Forelimb muscle (tissue), 1 donor: ENCODE results near the gene DUSP28. TPM values are rescaled to one million over a fixed set of nuclear protein-coding genes. Genes with fewer than 3 reads are reported as not detected.
"Not testable (repeated sequence)": the region's sequence is repeated elsewhere in the genome, so short reads cannot be mapped to it uniquely, and the experiment has no call there.

Experiments
- DNase-seq: peaks from one replicate; pipeline ENCODE4 v3.0.0-alpha.2; 2013; ENCODE audit warnings: low read depth
- polyA plus RNA-seq: library from polyadenylated mRNA; unstranded; fragments of 120-200 nt; gene quantifications from one replicate; pipeline ENCODE4 v1.2.1, GENCODE V29; 2013; ENCODE audit not compliant: insufficient read length

DUSP28 gene
- polyA plus RNA-seq, 1 donor, result 10.9 TPM

DNA sequence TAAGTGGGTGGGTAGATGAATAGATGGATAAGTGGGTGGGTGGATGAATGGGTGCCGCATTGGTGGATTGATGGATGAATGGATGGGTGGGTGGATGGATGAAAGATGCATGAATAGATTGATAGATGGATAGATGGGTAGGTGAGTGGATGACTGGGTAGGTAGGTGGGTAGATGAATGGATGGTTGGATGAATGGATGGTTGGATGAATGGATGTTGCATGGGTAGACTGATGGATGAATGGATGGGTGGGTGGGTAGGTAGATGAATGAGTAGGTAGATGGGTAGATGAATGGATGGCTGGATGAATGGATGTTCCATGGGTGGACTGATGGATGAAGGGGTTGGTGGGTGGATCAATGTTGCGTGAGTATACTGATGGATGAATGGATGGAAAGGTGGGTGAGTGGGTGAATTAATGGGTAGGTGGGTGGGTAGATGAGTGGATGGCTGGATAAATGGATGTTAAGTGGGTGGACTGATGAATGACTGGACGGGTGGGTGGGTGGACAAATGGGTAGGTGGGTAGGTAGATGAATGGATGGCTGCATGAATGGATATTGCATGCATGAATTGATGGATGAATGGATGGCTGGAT, 32.9 kb upstream of the DUSP28 start:
- no peak for DNase-seq

DNA sequence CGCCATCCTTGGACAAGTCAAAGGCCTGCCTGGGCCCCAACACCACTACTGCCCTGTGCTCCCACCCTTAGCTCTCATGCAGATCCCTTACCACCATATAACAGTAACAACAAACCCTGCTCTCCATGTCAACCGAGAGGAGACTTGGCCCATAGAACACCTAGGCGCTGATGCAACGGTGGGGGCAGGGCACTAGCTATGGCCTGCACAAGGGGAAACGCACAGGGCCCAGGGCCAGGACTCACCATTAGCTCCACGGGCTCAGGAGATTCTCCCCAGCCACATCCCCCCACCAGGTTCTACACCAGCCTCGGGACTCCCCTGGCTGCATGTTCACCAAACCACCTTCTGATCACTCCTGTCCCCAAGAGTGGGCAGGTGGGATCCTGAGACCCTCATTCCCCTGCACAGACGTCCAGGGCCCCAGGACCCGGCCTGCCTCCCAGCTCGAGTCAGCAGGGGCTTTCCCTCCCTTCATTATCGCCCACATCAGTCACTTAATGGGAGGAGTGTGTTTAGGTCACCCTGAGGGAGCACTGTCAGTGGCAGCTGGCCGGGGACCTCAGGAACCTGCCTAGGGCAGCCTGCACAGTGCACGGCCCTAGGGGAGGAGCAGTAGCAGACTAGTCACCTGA, 31.6 kb upstream of the DUSP28 start:
- no peak for DNase-seq

DNA sequence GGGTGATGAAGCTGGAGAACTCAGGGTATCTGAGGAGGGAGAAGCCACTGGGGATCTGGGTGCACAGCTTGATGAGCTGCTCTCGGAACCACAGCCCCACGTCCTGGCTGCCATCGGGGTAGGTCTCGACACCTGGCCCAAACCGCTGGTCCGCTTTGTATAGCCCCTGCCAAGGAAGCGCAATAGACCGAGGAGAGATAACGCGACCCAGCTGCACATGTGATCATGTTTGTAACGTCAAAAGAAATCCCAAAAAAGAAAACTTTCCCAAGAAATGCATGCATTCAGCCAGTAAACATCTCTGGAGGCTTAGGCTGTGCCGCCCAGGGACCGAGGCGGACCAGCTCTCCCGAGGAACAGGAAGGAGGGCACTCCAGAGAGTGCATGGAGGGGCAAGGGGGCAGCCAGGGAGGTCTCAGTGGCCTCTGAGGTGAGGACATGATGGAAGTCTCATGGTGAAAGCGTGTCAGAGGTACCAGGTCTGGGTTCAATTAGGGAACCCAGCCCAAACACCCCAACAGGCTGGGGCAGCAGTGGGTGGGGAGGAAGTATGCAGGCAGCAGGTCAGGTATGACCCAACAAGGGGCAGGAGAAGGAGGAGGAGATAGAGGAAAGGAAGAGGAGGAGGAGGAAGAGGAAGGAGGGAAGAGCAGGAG, 30.7 kb upstream of the DUSP28 start:
- no peak for DNase-seq

DNA sequence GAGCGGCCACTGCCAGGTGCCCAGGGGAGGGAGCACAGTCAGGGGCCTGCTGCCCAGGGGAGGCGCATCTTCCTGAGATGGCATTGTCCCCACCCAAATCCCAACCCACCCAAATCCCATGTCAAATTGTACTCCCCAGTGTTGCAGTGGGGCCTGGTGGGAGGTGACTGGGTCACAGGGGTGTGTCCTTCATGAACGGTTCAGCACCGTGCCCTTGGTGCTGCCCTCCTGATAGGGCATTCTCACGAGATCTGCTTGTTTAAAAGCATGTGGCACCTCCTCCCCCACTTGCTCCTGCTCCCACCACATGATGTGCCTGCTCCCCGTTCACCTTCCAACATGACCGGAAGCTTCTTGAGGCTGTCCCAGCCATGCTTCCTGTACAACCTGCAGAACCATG, 30.0 kb upstream of the DUSP28 start:
- DNase-seq, result no peak

DNA sequence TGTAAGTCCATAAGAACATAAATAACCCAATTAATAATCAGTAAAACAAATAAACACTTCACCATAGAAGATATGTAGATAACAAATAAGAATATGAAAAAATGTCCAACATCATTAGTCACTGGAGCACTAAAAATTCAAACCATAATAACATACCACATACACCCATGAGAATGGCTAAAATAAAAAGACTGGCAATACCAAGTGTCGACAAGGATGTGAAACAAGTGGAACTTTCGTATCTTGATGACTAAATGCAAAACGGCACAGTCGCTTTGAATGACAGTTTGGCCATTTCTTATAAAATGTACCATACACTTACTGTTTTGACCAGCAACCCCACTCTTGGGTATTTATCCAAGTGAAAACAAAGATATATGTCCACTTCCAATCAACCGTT, 29.1 kb upstream of the DUSP28 start:
- DNase-seq, result no peak

DNA sequence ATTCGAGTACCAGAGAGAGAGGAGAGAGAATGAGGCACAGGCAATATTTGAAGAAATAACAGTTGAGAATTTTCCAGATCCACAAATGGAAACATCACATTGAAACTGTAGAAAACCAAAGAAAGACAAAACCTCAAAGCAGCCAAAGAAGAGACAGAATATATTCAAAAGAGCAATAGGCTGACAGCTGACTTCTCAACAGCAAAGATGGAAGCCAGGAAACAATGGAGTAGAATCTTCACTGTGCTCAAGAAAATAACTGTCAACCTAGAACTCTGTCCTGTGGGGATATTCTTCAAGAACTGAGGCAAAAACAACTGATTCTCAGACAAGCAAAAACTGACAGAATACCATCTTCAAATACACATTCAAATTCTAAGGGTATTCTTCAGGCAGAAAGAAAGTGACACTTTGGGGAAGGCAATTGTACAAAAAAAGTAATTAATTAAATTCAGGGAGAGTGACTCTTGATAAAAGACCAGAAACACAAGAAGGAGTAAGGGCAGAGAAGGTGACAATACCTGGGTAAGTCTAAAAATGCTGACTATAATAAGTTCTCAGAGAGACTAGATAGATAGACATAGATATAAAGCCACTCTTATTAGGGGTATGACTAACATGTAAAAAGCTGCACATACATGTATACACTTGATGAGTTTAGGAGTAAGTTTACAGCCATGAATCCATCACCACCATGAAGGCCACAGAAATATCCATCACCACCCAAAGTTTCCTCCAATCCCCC, 28.0 kb upstream of the DUSP28 start:
- DNase-seq, result no peak

DNA sequence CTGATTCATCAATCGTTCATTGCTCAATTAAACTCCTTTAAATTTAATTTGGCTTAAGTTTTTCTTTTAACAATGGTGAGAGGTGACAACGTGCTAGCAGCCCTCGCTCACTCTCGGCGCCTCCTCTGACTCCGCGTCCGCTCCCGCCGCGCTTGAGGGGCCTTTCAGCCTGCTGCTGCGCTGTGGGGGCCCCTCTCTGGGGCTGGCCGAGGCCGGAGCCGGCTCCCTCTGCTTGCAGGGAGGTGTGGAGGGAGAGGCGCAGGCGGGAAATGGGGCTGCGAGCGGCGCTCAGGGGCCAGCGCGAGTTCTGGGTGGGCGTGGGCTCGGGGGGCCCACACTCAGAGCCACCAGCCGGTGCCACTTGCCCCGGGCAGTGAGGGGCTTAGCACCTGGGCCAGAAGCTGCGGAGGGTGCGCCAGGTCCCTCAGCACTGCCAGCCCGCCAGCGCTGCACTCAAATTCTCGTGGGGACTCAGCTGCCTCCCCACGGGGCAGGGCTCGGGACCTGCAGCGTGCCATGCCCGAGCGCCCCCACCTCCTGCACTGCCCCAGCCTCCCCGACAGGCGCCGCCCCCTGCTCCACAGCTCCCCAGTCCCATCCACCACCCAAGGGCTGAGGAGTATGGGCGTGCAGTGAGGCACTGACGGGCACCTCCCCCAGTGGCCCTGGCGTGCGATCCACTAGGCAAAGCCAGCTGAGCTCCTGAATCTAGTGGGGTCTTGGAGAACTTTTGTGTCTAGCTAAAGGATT, 22.0 kb upstream of the DUSP28 start:
- DNase-seq, result no peak

DNA sequence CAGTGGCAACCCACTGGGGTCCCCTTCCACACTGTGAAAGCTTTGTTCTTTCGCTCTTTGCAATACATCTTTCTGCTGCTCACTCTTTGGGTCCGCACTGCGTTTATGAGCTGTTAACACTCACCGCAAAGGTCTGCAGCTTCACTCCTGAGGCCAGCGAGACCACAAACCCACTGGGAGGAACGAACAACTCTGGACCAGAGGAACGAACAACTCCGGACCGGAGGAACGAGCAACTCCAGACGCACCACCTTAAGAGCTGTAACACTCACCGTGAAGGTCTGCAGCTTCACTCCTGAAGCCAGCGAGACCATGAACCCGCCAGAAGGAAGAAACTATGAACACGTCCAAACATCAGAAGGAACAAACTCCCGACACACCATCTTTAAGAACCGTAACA, 21.1 kb upstream of the DUSP28 start:
- not testable (repeated sequence) for DNase-seq

DNA sequence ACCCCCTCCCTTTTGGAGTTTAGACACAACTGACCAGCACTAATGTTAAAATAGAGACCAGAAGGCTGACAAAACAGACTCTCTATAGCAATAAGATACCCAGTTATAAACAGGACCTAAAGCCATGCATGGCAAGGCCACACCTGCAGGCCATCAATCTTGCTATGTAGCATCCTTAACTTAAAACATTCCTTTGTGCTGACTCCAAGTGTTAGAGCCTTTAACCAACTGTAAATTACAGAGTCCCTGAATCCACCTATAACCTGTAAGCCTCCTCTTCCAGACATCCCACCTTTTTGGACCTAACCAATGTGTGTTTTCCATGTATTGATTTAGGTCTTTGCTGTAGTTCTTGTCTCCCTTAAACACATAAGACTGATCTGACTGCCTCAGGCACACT, 20.3 kb upstream of the DUSP28 start:
- no peak for DNase-seq

DNA sequence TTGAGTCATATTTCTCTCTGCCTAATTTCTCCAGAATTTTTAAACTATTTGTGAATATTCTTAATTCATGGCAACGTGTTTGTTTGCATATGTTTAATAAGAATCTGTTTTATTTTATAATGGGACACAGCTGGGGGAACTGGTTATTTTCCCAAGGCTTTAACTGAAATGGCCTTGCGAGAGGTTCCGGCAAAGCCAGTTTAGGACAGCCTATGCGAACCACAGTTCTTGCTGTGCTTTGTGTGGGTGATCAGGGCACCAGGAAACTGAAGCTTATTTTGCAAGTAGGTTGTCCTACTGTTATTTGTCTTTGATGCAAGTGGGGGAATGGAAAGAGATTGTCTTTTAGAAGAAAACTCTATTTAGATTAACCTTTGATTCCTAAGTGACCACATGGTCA, 8.9 kb upstream of the DUSP28 start:
- DNase-seq, result no peak

DNA sequence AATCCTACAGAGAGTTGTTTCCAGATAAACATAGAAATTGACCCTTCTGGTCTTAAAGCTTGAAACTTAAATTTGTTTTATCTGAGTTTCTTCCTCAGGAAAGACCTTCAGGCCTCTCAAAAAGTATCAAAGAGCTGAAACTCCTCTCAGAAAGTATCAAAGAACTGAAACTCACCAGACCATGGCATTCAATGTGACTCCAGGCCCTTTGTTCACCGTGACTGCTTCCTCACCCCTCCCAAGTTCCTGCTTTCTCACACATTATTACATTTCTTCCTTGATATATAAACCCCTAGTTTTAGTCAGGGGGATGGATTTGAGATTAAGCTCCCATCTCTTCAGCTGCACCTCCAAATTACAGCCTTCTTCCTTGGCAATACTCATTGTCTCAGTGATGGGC, 8.3 kb upstream of the DUSP28 start:
- DNase-seq, result no peak

DNA sequence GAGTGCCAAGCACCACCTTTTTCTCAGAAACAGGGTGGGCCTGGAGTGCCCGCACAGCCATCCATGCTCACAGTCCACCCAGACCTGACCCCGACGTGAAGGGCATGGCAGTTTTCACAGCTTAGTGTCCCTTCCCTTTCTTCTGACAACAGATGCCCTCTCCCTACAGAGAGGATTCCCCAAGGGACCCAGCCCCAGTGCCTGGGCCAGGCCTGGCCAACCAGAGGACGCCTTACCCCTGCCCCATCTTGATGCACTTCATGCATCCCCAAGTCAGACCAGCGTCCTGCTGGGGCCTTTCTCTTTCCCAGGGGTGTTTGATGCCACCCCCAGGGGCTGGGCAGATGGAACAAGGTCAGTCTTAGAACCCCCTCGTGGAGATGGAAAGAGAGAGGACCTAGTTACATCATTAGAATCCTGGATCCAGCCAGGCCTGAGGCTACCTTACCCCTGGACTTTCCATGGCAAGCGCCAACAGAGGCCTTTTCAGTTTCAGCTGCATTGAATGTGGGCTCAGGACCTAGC, 6.1 kb upstream of the DUSP28 start:
- DNase-seq, result no peak

DNA sequence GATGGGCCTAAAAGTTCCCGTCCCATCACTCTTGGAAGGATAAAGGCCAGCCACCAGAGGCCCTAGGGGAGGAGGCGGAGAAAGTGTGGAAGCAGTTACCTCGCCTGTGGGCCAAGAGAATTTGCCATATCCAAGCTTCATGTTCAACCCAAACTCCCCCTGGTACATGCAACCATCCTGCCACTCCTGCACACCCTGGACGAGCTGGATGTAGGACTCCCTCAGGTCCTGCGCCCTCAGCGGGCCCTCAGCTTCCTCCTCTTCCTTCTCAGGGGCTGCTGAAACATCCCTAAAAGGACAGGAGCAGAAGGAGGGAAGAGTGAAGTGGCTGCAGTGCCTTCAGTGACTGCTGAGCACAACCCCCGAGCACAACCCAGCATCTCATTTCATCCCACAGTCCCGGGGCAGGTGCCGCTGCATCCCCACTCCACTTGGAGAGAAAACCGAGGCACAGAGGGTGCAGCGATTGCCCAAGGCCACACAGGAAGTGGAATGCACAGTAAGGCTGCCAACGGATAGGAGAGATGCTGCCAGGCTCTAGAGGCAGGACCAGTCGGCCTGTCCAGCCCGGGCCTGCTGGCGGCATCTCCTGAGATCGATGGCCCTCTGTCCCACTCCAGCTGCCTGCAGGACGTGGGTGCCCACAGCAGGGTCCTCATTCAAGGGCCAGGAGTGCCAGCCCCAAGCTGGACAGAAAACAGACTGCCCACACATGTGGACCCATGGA, 5.2 kb upstream of the DUSP28 start:
- no peak for DNase-seq

DNA sequence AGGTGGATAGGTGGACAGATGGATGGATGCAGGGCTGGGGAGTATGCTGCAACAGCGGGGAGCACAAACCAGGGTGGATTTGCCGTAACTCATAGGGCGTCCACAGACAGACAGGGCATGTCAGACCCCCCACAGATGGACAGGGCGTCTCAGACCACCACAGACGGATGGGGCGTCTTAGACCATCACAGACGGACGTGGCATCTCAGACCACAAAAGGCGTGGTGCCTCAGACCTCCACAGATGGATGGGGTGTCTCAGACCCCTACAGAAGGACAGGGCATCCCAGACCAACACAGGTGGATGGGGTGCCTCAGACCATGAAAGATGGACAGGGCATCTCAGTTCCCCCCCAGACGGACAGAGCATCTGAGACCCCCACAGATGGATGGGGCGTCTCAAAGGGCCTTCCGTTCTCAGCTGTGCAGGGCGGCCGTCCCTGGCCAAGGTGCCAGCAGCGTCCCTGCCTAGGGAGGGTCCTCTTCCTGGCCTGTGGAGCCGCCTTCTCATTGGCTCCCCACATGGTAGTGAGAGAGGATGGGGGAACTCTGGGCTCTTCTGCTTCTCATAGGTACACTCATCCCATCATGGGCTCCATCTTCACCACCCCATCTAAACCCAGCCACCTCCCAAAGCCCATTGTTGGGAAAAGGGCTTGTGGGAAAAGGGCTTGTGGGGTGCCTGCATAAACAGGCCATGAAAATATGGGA, 4.5 kb upstream of the DUSP28 start:
- no peak for DNase-seq

DNA sequence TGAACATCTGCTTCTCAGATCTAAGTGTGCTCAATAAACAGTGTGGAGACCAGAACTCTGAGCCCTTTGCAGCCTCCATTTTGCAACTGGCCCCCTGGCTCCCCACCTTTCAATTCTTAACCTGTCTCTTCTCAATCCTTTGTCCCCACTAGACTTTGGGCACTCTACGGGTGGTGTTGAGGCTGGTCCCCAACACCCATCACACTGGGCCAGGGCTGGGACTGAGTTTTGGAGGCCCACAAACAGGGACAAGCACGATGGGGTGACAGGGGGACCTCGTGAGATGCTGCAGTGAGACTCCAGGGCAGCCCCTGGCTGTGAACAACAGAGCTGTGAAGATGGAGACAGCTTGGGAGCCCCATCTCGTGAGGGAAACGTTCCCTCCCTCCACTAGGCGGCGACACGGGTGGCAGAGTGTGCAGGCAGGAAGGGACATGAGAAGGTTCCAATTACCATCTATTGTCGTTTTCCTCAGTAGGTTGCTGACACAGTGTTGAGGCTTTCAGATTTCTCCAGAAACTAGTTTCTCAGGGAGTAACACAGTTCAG, 3.5 kb upstream of the DUSP28 start:
- no peak for DNase-seq

DNA sequence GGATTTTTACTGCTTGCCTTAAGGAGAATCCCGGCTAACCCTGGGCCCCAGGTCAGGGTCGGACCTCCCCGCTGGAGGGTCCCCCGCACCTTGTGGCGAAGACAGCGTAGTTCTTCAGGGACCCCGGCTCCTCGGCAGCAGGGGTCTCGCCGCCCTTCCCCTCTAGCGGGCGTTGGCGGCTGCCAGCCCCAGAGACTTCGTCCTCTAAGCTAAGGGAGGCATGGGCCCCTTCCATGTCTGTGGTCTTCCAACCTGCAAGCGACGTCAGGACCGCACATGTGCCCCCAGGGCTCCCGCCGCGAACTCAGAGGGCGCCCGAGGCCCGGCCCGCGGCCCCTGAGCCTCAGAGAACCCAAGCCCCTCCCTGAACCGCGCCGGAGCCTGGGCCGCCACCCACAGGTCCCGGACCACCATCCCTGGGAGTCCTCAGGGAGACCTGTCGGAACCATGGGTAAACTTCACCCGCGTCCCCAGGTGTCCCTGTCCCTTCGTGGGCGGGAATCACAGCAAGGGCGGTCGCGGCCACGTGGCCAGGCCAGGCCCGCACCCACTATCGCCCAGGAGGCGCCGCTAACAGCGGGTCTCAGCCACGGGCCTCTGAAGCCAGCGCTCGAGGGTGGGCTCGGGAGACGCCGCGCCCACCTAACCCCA, 2.9 kb upstream of the DUSP28 start:
- DNase-seq, result no peak

DNA sequence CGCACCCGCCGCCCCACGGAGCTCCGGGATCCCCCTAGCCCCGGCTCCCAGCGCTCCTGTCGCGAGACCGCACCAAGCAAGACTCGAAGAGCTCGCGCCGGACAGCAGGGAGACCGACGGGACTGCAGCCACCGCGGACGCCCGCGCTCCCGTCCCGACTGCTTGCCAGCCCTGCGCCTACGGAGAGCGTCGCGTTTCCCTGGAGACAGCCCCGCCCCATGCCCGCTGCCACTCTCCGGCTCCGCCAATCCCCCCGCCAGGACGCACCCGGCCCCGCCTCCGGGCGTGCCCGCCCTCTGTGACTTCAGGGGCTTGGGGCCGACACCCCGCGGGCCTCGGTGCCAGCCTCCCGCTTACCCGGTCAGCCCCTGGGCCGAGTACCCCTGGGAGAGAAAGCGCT, 2.3 kb upstream of the DUSP28 start, which contains the start of gene ANKMY1:
Gene ANKMY1 (minus strand): TSS at position 181 of the 400 bp plus-strand sequence. CDS start 653 bp downstream, outside the sequence.
- DNase-seq, result no peak

DNA sequence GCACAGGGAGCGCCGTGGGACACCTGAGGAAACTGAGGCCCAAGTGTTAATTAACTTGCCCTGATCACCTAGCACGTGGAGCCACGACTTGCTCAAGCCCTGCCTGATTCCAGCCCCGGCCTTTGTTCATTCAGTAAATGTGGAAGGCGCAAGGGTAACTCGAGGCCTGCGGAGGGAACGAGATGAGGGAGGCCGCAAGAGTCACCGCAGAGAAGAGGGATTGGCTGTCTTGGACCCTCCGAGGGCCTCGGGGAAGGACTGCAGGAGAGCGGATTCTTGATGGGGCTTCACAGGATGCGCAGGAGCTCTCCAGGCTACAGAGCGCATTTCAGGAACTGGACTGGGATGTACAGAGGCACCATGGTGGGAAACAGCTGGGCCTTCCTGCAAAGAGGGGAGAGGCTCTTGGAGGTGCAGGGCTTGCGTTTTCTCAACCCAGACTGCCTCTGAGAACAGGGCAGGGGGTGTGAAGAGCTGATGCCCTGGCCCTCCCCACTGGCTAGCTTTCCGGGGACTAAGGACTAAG, 1.9 kb upstream of the DUSP28 start:
- DNase-seq, result no peak

DNA sequence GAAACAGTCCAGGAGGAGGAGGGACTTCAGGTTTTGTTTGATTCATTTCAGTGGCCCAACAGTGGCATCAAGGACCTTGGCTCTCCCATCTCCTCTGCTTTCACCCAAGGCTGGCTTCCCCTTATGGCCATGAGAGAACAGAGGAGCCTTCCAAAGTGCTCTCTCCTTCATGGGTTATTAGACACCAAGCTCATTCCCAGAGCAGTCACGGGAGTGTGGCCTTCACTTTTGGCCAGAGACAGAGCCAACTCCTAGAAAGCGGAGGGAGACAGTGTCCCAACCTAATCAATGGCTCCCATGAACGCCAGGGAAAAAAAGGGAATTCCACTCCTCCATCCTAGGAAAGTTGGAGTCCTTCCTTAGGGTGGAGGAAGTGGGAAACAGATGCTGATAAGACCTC, 871 bp upstream of the DUSP28 start:
- no peak for DNase-seq
